K562 (cell line): ENCODE results near the gene PHOSPHO1. TPM values are rescaled to one million over a fixed set of nuclear protein-coding genes. Genes with fewer than 3 reads are reported as not detected.

ENCODE experiments used
- ATAC-seq: fragments of 200-7000 bp; cut with Tn5 transposase; 3 replicates; pipeline ENCODE4 v1.9.1; 2020; ENCODE audit warnings: moderate library complexity
- BruUV-seq: library from RNA; stranded (reverse); fragments of 400-500 nt; replicated peaks from 2 replicates; lab custom pipeline; 2021; lab: Mats Ljungman, UMichigan
- CTCF ChIA-PET: fragments of 300-600 bp; formaldehyde crosslinking; extraction: SDS; loops from one replicate; lab custom pipeline; 2021; ENCODE audit warnings: low intra/inter-chr PET ratio; lab: Yijun Ruan, JAX
- POLR2A ChIA-PET: fragments of 300-600, 350-650 bp; sonication (Branson Sonifier 250); formaldehyde crosslinking; extraction: SDS; loops from one replicate; lab custom pipeline; 2021; ENCODE audit warnings: antibody characterized with exemption, inconsistent platforms; lab: Yijun Ruan, JAX
- DNase-seq, 4 experiments: peaks; one replicate each; pipeline versions ENCODE4 v3.0.0 to v3.0.0-alpha.2; 2011 to 2018; ENCODE audit warnings: low spot score in 3 of 4, mixed read lengths in 3 of 4; ENCODE audit errors: extremely low read depth in 1 of 4
- FAIRE-seq: peaks from 2 replicates; lab custom pipeline; 2011; peaks lifted over from hg19 to GRCh38; lab: Jason Lieb, UNC
- H2AFZ ChIP-seq: 2 replicates; pipeline ENCODE4 v1.6.0; 2011; ENCODE audit warnings: low read depth, low read length, control low read depth, inconsistent platforms
- H3K27ac ChIP-seq: fragments of 200-600 bp; 3 replicates; pipeline ENCODE4 v1.8.0; 2011; ENCODE audit warnings: low read depth, mild to moderate bottlenecking, control low read depth, inconsistent platforms, low read length, moderate library complexity, mixed read lengths; ENCODE audit errors: extremely low read depth
- H3K27me3 ChIP-seq, 2 experiments: fragments of 300-600 bp in 1 of 2; 2 replicates in 1 of 2; 3 replicates in 1 of 2; pipeline versions ENCODE4 v1.6.0 to v1.8.0; 2011; ENCODE audit warnings: inconsistent platforms in 2 of 2, low read length in 2 of 2, mild to moderate bottlenecking in 1 of 2, mixed read lengths in 1 of 2, moderate library complexity in 1 of 2; ENCODE audit not compliant: control insufficient read depth in 2 of 2, insufficient read depth in 2 of 2
- H3K36me3 ChIP-seq: fragments of 300-600 bp; 3 replicates; pipeline ENCODE4 v1.8.0; 2011; ENCODE audit warnings: mild to moderate bottlenecking, low read length, inconsistent platforms; ENCODE audit not compliant: control insufficient read depth, insufficient read depth
- H3K4me1 ChIP-seq, 2 experiments: fragments of 200-600 bp in 1 of 2; replicated peaks in 1 of 2; 2 replicates in 1 of 2; 3 replicates in 1 of 2; pipeline versions ENCODE4 v1.5.1 to v1.8.0; 2011; ENCODE audit warnings: inconsistent platforms in 2 of 2, low read length in 2 of 2, mild to moderate bottlenecking in 1 of 2, mixed read lengths in 1 of 2, moderate library complexity in 1 of 2; ENCODE audit not compliant: control insufficient read depth in 2 of 2, insufficient read depth in 2 of 2
- H3K4me2 ChIP-seq: 2 replicates; pipeline ENCODE4 v1.6.1; 2011; ENCODE audit warnings: low read length, control low read depth, inconsistent platforms, mixed read lengths; ENCODE audit not compliant: insufficient read depth
- H3K4me3 ChIP-seq: fragments of 200-600 bp; sonication (generic), shearing (Covaris generic); 2 replicates; pipeline ENCODE4 v1.5.1; 2016; ENCODE audit warnings: control low read depth, inconsistent platforms
- H3K79me2 ChIP-seq: fragments of 200-600 bp; 3 replicates; pipeline ENCODE4 v1.8.0; 2011; ENCODE audit warnings: low read length, inconsistent platforms; ENCODE audit not compliant: control insufficient read depth, insufficient read depth
- H3K9ac ChIP-seq, 2 experiments: 2 replicates each; pipeline versions ENCODE4 v1.6.0 to v1.6.1; 2011; ENCODE audit warnings: low read depth in 2 of 2, low read length in 2 of 2, control low read depth in 1 of 2, inconsistent platforms in 1 of 2, mild to moderate bottlenecking in 1 of 2, mixed read lengths in 1 of 2; ENCODE audit not compliant: insufficient read depth in 1 of 2
- H3K9me1 ChIP-seq: one replicate; pipeline ENCODE4 v1.6.0; 2011; ENCODE audit warnings: inconsistent platforms, mild to moderate bottlenecking, low read length, moderate library complexity; ENCODE audit not compliant: control insufficient read depth, insufficient read depth
- H3K9me3 ChIP-seq: replicated peaks from 2 replicates; pipeline ENCODE4 v1.5.1; 2011; ENCODE audit warnings: low read depth, low read length, inconsistent platforms; ENCODE audit not compliant: control insufficient read depth, insufficient read depth
- H4K20me1 ChIP-seq: replicated peaks from 2 replicates; pipeline ENCODE4 v1.6.1; 2011; ENCODE audit warnings: low read length, inconsistent platforms, mixed read lengths; ENCODE audit not compliant: control insufficient read depth, insufficient read depth
- BCOR ChIP-seq: fragments of 450-650 bp; IDR thresholded peaks from 2 replicates; pipeline ENCODE4 v1.6.1; 2016
- ETS2 ChIP-seq: IDR thresholded peaks from 2 replicates; pipeline ENCODE4 v1.6.1; 2016; ENCODE audit warnings: borderline replicate concordance, missing genetic modification characterization, mild to moderate bottlenecking, moderate library complexity, missing compliant biosample characterization; ENCODE audit not compliant: poor library complexity, severe bottlenecking
- KDM1A ChIP-seq, 2 experiments: fragments of 450-650 bp; IDR thresholded peaks; 2 replicates each; pipeline ENCODE4 v1.6.1; 2016; ENCODE audit warnings: mild to moderate bottlenecking in 2 of 2
- RBM25 ChIP-seq: fragments of 200-400 bp; formaldehyde crosslinking; IDR thresholded peaks from 2 replicates; pipeline ENCODE4 v1.6.1; 2018; ENCODE audit warnings: low read length, low read depth, moderate library complexity; ENCODE audit not compliant: severe bottlenecking
- RCOR1 ChIP-seq, 2 experiments: IDR thresholded peaks; 2 replicates each; pipeline ENCODE4 v1.6.1; 2012; ENCODE audit warnings: low read depth in 2 of 2, low read length in 2 of 2, borderline replicate concordance in 1 of 2, improper control_type of control experiment in 1 of 2
- ZNF121 ChIP-seq: sonication (generic); formaldehyde crosslinking; conservative IDR thresholded peaks from 2 replicates; pipeline ENCODE4 v1.8.0; 2022; ENCODE audit warnings: missing genetic modification reagents
- WGBS: fragments of 100-300 bp; shearing (Covaris generic); methylation state at CpG from one replicate; pipeline ENCODE4 v1.1.6; 2016; ENCODE audit warnings: low coverage, mixed read lengths; ENCODE audit not compliant: insufficient coverage; ENCODE audit errors: missing lambda C conversion rate; 5-methylcytosine and 5-hydroxymethylcytosine counted together
- in situ Hi-C: fragments of 300-500 bp; cut with MboI; formaldehyde crosslinking; loops from 4 replicates; pipeline ENCODE4 v1.15.0; 2018; ENCODE audit warnings: inconsistent platforms, mixed read lengths
- intact Hi-C: fragments of 100-400 bp; cut with micrococcal nuclease; formaldehyde crosslinking; loops from 2 replicates; pipeline ENCODE4 v1.14.2; 2022
- polyA plus RNA-seq, 8 experiments: library from polyadenylated mRNA; depleted of rRNA in 4 of 8; stranded (reverse) in 5 of 8; unstranded in 3 of 8; fragments of >200 nt; fragmentation: Nextera tagmentation in 2 of 8; fragmentation: Illumina TruSeq in 1 of 8; extraction: Ambion mirVana in 2 of 8; extraction: Trizol in 1 of 8; gene quantifications; 2 replicates each; pipeline versions ENCODE4 v1.2.1 to v1.2.3, GENCODE V29; 2011 to 2014; ENCODE audit warnings: inconsistent platforms in 1 of 8, missing spikeins in 1 of 8
- total RNA-seq, 7 experiments: library from RNA; depleted of rRNA in 6 of 7; stranded (reverse); fragments of >200 nt in 6 of 7; fragmentation: Illumina TruSeq in 2 of 7; extraction: Trizol in 2 of 7; gene quantifications; 2 replicates each; pipeline versions ENCODE4 v1.2.1 to v1.2.3, GENCODE V29; 2011 to 2021; ENCODE audit warnings: low replicate concordance in 1 of 7
- TF ChIP-seq, protein P1 (sequence below): fragments of 250-450 bp; sonication (Bioruptor Pico); IDR thresholded peaks from 2 replicates; pipeline ENCODE4 v1.5.0; 2020; ENCODE audit warnings: mild to moderate bottlenecking

PHOSPHO1 gene
- total and polyA plus RNA-seq, 9 of the 15 experiments (the other 6 are each of a cell fraction or from before 2014, with no cell fraction given) = 0.06 to 0.07 TPM; not detected in 7

GRCh38 chr17:49231563-49231894 lies 942 bp upstream of the PHOSPHO1 start:
- Histone ChIP-seq H3K9me3 (no peaks in the 10 kb centered on the region; the same call in 1 of the 2 replicates), H3K4me3 (peak overlapping the region; percentile 65; the same call in 1 of the 2 replicates), H3K27me3 (peaks cover 0 to 21% of the 10 kb centered on the region in 2 experiments; a peak in 2 of 5 replicates), H4K20me1 (no peaks in the 10 kb centered on the region), H2AFZ (peak overlapping the region; percentile 95), H3K27ac (no peak overlapping the region), H3K9me1 (no peaks in the 10 kb centered on the region), H3K4me1 (peaks cover 5 to 17% of the 10 kb centered on the region in 2 experiments; a peak in 4 of 5 replicates), H3K9ac (0 out of 4 replicates have a peak overlapping the region, but pooled peaks of 1 of the 2 experiments have one; percentile 37), H3K36me3 (no peaks in the 10 kb centered on the region), H3K79me2 (no peaks in the 10 kb centered on the region), H3K4me2 (peak overlapping the region; percentile 95)
- no TSS peak for BruUV-seq
- no peak for FAIRE-seq
- ChIA-PET CTCF (no interaction called here), POLR2A (interaction anchor here (0.6 to 0.9 kb wide), 3 partner anchors 13 to 494 kb away, joined by 3 to 4 read pairs (median 3); no protein-coding TSS in a partner anchor)
- DNase-seq = no peak
- WGBS = 31% methylated on average over 7 of the region's 7 CpGs
- intact Hi-C loops (no loop called here), in situ Hi-C loops (no loop called here)
- TF ChIP-seq ZNF121 (CRISPR knock-in tag) (peak; percentile 69; the same call in 1 of the 2 replicates), RCOR1 (IDR thresholded peaks at IDR 0.05; ENCODE audit: borderline replicate concordance in 1 of 2, low read depth in 2 of 2, low read length in 2 of 2) (no peak), BCOR (peak; percentile 62; the same call in 1 of the 2 replicates), RBM25 (peak; percentile 6), ETS2 (no peak), KDM1A (IDR thresholded peaks at IDR 0.05) (peak in 1 of 2 experiments; percentile 15; a peak in 1 of 4 replicates)
- TF ChIP-seq, protein P1, sequence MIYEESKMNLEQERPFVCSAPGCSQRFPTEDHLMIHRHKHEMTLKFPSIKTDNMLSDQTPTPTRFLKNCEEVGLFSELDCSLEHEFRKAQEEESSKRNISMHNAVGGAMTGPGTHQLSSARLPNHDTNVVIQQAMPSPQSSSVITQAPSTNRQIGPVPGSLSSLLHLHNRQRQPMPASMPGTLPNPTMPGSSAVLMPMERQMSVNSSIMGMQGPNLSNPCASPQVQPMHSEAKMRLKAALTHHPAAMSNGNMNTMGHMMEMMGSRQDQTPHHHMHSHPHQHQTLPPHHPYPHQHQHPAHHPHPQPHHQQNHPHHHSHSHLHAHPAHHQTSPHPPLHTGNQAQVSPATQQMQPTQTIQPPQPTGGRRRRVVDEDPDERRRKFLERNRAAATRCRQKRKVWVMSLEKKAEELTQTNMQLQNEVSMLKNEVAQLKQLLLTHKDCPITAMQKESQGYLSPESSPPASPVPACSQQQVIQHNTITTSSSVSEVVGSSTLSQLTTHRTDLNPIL (CRISPR knock-in tag) = no peak
- no peak for ATAC-seq
